Measurements from ENCODE around the gene MCOLN1. TPM values are rescaled to one million over a fixed set of nuclear protein-coding genes. Genes with fewer than 3 reads are reported as not detected.

The MCOLN1 gene
- total RNA-seq, 1 experiment from 2014 or later: 10.8 TPM

- H3K4me1 Mint-ChIP-seq (ENCODE audit: insufficient read depth, unreplicated experiment): peaks cover 7% of the 10 kb centered on the region
- H3K9me3 Mint-ChIP-seq (ENCODE audit: unreplicated experiment): no peaks in the 10 kb centered on the region
- no TSS peak for BruUV-seq (replicated peaks)
- CTCF ChIA-PET: interaction anchor here (0.7 kb wide), 1 partner anchor 355 kb away, joined by 3 read pairs; no protein-coding TSS in a partner anchor
- TF ChIP-seq CTCF (IDR thresholded peaks at IDR 0.05; ENCODE audit: unreplicated experiment): no peak
- peak overlapping the region; percentile 74 for H3K4me3 Mint-ChIP-seq (ENCODE audit: unreplicated experiment)
- no peaks in the 10 kb centered on the region for H3K27me3 Mint-ChIP-seq (ENCODE audit: insufficient read depth, unreplicated experiment)
- POLR2A ChIA-PET: interaction anchor here (0.5 to 0.6 kb wide), 2 partner anchors 88 to 507 kb away, joined by 3 read pairs; no protein-coding TSS in a partner anchor
- intact Hi-C loops (cut with micrococcal nuclease): no loop called here
- no peak for DNase-seq (ENCODE audit: unreplicated experiment)
- H3K36me3 Mint-ChIP-seq (ENCODE audit: insufficient read depth, unreplicated experiment): no peaks in the 10 kb centered on the region
- no peak overlapping the region for H3K27ac Mint-ChIP-seq (ENCODE audit: low read depth, unreplicated experiment)
Observed at GRCh38 chr19:7513809-7514642, 8.4 kb upstream of the MCOLN1 start.

- H3K27ac Mint-ChIP-seq (ENCODE audit: low read depth, unreplicated experiment): peak overlapping the region; percentile 85
- intact Hi-C loops (cut with micrococcal nuclease): no loop called here
- ChIA-PET CTCF (no interaction called here), POLR2A (interaction anchor here (0.6 to 1.5 kb wide), 4 partner anchors 18 to 131 kb away, joined by 3 to 4 read pairs (median 4); partner anchors contain the start of genes PET100, PNPLA6 and XAB2)
- H3K9me3 Mint-ChIP-seq (ENCODE audit: unreplicated experiment): no peaks in the 10 kb centered on the region
- peak overlapping the region; percentile 74 for H3K4me3 Mint-ChIP-seq (ENCODE audit: unreplicated experiment)
- TF ChIP-seq CTCF (IDR thresholded peaks at IDR 0.05; ENCODE audit: unreplicated experiment): no peak
- DNase-seq (ENCODE audit: unreplicated experiment): no peak
- BruUV-seq (replicated peaks): no TSS peak
- H3K27me3 Mint-ChIP-seq (ENCODE audit: insufficient read depth, unreplicated experiment): no peaks in the 10 kb centered on the region
- H3K4me1 Mint-ChIP-seq (ENCODE audit: insufficient read depth, unreplicated experiment): peaks cover 7% of the 10 kb centered on the region
- H3K36me3 Mint-ChIP-seq (ENCODE audit: insufficient read depth, unreplicated experiment): no peaks in the 10 kb centered on the region
Observed at GRCh38 chr19:7515110-7515644, 7.2 kb upstream of the MCOLN1 start.

GRCh38 chr19:7515645-7516151 is 6.7 kb upstream of the MCOLN1 start, which contains the start of gene ZNF358:
ZNF358 (plus strand) TSS chr19:7516103; CDS start chr19:7519243, 3,140 bp downstream.
- Mint-ChIP-seq H3K4me3 (ENCODE audit: unreplicated experiment) (peak within 1 kb of the TSS; percentile 74), H3K9me3 (ENCODE audit: unreplicated experiment) (no peaks in the 10 kb centered on the region)
- no TSS peak for BruUV-seq (replicated peaks)

More at GRCh38 chr19:7515645-7516151, 6.7 kb upstream of the MCOLN1 start, which contains the start of gene ZNF358:
- no peaks in the 10 kb centered on the region for H3K27me3 Mint-ChIP-seq (ENCODE audit: insufficient read depth, unreplicated experiment)
- ChIA-PET POLR2A (interaction anchor here (0.7 to 1.5 kb wide), 3 partner anchors 18 to 114 kb away, joined by 4 read pairs; partner anchors contain the start of genes PET100, PNPLA6 and XAB2), CTCF (interaction anchor here (1.6 kb wide), 1 partner anchor 161 kb away, joined by 5 read pairs; no protein-coding TSS in a partner anchor)
- DNase-seq (ENCODE audit: unreplicated experiment): peak; percentile 44
- H3K27ac Mint-ChIP-seq (ENCODE audit: low read depth, unreplicated experiment): peak within 1 kb of the TSS; percentile 85
- peaks cover 7% of the 10 kb centered on the region for H3K4me1 Mint-ChIP-seq (ENCODE audit: insufficient read depth, unreplicated experiment)
- intact Hi-C loops (cut with micrococcal nuclease): no loop called here
- H3K36me3 Mint-ChIP-seq (ENCODE audit: insufficient read depth, unreplicated experiment): no peaks in the 10 kb centered on the region
- TF ChIP-seq CTCF (IDR thresholded peaks at IDR 0.05; ENCODE audit: unreplicated experiment): no peak

Data from MCF 10A (cell line).